Stimulated activated CD8-positive, alpha-beta memory T cell treated with anti-CD3 and anti-CD28 coated beads, Interleukin-15, amount 100 ng/mL, for 4 hours (primary cell): ENCODE data around the gene MRGPRX2.

Source experiments
- DNase-seq, 2 donors: peaks; one replicate each; pipeline ENCODE4 v3.0.0-alpha.2; 2020; ENCODE audit warnings: low read depth in 2 of 2

MRGPRX2 gene

DNA sequence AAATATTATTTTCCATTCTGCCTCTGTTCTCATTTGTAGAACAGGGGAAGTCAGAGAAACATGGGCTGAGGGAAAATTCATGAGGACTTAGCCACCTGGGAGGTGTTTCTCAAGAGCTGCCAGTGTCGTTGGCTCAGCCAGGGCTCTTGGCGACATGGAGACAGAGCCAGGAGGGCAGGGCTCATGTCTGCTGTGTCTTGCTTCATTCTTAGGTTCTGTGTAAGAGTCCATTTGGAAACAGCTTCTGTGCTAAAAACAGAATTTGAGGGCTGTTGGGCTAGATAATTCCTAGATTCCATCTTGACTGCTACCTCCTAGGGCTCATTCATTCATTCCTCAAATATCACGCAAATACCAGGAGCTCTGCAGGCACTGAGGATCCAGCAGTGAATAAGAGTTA lies 15.1 kb upstream of the MRGPRX2 start:
- no peak for DNase-seq

DNA sequence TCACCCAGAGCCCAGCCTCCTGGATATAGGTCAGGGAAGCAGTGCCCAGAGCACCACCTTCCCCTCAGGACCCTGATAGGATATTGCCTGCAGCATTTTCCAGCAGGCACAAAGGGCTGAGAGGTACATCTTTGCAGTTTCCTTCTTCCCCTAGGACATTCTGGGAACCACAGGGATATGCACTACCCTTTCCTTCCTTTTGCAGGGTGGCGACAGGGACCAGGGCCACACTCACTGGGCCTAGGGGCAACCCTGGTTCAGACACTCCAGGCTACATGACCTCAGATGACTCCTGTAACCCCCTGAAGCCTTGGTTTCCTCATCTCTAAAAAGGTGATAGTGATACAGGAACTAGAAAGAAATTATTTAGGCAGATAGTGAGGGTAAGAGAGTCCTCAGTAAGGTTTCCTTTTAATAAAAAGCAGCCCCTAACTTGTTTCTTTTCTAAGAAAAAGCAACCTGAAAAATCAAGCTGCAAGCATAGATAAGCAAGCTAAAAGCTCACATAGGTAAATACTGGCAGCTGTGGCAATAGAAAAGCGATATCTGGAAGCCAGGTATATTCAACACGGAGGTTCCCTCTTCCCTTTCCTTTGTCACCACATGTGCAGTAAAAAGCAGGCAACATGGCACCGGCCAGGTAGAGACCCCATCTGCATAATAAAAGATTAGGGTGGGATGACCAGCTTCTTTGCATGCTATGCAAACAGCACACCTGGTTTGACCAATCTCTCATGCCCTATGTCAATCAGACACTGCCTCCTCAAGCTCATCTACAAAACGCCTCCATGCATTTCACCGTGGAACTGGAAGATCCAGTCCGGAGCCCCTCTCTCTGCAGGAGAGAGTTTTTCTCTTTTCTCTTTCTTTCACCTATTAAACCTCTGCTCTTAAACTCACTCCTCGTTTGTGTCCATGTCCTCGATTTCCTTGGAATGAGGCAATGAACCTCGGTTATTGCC lies 13.2 kb upstream of the MRGPRX2 start:
- no peak for DNase-seq

DNA sequence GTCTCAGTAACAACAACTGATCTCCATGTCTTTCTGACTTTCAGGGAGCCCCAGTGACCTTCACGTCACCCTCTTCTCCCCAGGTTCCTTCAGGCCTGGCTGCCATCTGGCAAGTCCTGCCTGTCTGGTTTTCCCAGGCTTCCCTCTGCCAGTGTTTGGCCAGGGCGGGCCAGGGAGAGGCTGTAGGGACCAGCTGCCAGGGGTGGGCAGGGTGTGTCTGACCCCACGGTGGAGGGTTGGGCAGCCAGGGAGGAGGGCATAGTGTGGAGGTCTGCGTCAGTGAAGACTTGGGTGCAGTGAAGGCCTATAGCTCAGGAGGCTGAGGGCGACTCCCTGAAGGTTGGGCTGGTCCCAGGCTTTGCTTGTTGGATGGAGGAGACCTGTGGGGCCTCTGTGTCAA lies 11.9 kb upstream of the MRGPRX2 start:
- DNase-seq: no peak

DNA sequence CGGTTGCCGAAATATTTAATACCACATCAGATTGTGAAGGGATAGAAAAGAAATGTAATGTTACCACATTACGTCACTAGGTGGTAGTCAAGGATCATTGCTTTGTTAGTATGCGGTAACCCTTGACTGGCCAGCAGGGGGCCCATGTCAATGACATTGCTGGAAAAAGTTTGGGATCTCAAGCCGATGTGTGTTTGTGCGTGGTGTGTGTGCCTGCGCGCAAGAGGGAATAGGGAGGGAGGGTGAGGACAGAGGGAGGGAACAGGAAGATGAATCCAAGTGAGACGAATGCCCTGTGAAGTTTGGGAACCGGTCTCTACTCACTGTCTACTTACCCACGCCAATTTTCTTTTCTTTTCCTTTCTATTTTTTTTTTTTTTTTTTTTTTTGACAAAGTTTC lies 10.7 kb upstream of the MRGPRX2 start:
- DNase-seq: peak in 1 of 2 donors; percentile 6

DNA sequence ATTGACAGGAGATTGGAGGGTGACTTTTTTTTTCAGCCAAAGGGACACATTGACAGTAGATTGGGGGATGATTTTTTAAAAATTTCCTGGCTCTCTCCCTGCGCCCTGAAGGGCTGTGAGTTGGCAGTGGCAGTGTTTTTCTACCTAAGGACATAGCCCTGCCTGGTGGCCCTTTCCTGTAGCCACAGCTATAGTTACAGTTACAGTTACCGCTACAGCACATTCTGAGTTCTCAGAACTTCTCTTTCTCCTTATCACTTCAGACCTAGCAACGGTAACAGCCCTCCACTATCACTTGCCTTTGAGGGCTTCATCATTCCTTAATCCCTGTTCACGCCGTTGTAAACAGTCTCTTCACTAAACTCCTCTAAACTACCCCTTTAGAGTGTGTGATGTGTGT lies 684 bp downstream of the MRGPRX2 start:
- no peak for DNase-seq

DNA sequence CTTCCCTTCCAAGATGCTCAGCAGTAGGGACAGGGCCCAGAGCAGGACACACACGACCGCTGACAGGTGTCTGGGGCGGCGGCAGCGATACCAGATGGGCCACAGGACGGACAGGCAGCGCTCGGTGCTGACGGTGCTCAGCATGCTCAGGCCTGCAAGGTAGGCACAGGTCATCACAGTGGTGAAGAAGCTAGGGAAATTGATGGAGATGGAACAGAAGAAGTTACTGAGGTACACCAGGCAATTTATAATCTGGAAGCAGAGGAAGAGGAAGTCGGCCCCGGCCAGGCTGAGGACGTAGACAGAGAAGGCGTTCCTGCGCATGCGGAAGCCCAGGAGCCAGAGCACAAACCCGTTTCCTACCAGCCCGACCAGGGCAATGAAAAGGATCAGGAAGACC lies 4.6 kb downstream of the MRGPRX2 start:
- no peak for DNase-seq

DNA sequence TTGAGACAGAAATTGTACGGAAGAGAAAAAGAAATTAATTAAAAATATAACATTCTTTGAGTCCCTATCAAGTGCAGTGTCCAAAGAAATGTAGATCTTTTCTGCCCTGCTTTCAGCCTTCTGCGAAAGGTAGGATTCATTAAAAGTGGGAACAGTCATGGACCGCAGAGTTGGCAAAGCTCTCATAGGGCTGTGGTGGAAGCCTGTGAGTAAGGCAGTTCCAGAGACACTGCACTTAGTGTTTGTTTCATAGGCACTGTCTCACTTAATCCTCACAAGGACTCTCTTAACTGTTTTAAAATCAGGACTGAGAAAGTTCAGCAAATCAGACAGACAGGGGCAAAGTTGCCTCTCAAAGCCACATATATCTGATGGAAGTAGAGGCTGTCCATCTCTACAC lies 5.5 kb downstream of the MRGPRX2 start:
- no peak for DNase-seq

DNA sequence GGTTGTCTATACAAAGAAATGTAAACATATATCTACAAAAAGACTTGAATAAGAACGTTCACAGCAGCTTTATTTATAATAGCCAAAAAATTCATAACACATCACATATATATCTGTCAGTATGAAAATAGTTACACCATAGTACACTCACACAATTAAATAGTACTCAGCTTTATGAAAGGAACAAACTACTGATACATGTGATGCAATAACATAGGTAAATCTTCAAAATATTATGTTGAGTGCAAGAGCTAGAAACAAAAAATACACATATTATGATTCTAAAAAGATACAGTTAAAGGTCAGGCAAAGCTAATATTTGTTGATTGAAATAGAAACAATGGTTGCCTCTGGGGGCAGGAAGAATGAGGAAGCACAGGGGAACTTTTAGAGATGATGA lies 6.6 kb downstream of the MRGPRX2 start:
- no peak for DNase-seq

DNA sequence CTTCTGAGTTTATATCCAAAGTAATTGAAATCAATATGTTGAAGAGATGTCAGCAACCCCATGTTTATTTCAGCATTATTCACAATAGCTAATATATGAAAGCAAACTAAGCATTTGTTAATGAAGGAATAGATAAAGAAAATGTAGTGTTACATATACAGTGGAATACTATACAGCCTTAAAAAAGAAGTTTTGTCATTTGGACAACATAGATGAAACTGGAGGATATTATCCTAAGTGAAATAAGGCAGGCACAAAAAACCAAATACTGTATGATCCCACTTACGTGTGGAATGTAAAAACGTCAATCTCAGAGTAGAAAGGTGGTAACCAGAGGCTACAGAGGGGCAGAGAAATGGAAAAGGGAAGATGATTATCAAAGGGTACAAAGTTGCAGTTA lies 10.2 kb downstream of the MRGPRX2 start:
- DNase-seq: no peak

DNA sequence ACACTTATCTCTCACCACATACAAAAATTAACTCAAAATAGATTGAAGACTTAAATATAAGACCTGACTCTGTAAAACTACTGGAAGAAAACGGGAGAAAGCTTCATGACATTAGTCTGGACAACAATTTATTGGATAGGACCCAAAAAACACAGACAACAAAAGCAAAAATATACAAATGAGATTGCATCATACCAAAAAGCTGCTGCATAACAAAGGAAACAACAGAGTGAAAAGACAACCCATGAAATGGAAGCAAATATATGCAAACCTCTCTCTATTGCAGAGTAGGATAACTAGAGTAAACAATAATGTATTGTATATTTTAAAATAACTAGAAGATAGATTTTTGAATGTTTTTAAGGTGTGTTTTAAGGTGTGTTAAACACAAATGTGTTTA lies 11.2 kb downstream of the MRGPRX2 start:
- DNase-seq: no peak

DNA sequence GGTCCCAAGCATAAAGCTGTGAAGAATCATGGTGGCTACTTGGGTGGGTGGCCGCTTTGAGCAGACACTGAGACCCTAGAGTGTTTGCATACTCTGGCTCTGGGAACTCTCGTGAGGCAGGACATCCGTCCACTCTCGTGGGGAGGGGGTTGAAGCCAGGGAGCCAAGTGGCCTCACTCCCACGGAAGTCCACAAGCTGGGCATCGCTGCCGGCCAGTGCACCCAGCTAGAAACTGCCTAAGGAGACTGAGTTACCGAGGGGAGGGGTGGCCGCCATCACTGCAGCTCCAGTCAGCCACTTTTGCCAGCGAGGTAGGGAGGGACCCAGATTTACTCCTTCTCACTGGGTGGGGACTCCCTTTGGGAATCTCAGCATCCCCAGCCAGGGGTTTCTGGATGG lies 20.5 kb downstream of the MRGPRX2 start:
- DNase-seq: no peak

DNA sequence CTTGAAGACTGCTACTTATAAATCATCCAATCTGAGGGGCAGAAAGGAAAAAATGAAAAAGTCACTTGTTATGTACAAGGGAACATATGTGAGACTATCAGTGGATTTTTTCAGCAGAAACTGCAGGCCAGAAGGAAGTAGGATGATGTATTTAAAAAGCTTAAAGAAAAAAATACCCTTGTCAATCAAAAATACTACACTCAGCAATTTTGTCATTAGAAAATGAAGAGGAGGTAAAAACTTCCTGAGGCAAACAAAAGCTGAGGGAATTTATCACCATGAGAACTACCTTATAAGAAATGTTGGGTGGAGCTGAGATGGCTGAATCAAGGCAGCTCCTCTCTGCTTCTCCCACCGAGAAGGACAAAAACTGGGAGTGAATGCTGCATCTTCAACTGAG lies 21.1 kb downstream of the MRGPRX2 start:
- no peak for DNase-seq

DNA sequence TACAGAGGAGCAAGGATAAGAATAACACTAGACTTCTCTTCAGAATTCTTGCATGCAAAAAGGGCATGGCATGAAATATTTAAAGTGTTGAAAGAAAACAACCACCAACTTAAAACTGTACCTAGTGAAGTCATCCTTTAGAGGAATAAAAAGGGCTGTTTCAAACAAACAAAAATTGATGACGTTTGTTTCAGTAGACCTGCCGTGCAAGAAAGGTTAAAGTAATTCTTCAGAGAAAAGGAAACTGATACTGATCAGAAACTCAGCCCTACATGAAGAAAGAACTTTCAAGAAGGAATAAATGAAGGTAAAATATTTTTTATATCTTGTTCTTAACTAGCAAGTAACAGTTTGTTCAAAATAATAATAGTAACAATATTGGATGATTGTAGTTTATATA lies 27.5 kb downstream of the MRGPRX2 start:
- no peak for DNase-seq

DNA sequence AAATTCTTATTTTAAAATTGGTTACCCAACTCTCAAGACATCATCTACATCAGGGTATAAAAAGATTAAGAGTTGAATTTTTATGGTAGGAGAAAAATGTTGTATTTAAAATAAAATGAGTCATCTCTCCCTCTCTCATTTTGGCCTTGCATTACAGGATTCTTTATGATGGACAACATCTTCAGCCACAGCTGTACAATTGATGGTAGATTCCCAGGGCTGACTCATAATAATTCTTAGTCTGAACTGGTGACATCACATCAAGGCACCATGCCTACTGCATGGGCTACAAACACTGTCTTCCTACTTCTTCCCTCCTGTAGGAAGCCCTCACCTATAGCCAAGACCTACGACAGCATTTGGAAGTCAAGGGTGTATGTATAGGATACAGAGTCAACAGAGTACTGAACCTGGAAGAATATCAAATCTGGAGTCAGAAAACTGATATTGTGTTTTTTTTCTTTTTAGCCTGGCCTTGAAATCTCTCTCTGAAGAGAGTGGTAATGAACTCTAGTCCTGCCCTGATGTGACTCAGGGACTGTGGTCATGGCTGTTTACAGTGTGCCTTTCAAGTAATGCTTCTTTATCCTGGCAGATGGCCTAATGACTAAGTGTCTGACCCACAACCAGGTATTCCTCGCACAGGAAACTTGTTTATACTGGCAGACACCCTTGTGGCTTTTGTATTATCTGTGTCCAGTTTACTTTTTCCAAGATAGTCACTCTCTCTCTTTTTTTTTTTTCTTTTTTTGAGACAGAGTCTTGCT lies 32.5 kb downstream of the MRGPRX2 start:
- DNase-seq: no peak

DNA sequence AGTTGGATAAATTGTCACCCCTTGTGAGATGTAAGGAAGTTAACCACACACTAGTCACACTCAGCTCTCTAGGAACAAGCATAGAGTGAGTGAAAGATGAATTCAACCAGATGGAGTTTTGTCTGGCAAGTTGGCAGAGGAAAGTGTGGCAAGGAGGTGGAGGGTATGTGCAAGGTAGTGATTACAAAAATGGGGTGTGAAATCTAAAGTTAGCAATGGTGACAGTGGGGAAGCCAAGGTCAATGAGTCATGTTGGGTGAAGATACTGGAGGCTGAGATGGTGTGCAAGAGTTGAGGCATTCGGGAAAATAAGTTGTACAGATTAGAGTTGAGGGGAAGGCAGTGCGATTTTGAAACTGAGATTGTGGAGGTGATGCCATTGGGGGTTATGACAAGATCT lies 33.7 kb downstream of the MRGPRX2 start:
- DNase-seq: no peak

DNA sequence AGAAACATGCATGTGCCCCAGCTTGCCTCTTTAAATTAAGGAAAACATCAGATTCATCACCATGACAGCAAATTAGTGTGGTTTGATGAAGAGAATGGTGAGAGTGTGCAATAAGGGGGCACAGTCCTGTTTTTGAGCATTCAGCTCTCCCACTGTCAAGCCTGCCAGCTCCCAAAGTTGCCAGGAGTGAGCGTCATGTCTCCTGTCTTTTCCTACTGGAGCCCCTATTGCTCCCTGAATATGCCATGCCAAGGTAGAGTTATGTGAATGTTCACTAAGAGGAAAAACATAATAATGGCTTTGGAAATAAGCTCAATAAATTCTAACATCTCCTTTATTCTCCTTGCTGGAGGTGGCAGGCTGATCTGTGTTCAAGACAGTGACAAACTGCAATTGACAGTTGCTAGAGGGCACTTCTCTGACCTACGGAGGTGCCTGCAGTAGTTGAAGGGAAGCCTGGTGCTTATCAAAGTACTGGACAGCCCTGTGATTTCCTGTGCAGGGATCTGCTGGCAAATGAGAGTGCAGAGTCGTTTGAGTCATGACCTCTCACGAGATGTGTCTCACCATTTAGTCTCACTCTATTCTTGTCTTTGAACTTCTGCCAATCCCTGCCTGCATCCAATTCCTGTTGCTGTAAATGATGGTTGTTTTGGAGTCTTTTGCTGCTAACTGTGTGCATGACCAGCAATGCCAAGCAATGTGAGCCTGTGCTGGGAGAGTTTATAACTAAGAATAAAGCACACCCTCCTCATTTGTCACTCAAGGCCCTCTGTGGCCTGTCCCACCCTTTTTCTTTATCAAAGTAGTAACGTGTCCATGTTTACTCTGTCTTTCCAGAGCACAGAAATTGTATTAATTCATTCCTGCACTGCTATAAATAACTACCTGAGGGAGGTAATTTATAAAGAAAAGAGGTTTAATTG lies 34.8 kb downstream of the MRGPRX2 start:
- DNase-seq: no peak

DNA sequence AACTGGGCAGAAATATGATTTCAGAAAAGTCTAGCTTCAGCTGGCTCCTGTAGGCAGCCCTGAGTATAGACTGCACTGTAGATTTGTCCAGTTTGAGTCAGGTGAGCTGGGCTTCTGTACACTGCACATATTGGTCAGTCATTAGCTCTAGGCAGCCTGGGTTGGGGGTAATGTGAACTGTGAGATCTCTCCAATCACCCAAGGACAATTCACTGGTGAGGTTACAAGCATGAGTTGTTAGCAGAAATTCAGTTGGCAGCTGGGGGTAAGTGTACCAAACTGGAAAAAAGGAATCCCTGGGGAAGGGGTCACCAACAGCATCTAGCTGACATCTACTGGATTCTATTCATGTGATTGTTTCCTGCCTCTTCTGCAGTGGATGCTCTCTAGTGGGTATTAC lies 39.7 kb downstream of the MRGPRX2 start:
- DNase-seq: no peak

DNA sequence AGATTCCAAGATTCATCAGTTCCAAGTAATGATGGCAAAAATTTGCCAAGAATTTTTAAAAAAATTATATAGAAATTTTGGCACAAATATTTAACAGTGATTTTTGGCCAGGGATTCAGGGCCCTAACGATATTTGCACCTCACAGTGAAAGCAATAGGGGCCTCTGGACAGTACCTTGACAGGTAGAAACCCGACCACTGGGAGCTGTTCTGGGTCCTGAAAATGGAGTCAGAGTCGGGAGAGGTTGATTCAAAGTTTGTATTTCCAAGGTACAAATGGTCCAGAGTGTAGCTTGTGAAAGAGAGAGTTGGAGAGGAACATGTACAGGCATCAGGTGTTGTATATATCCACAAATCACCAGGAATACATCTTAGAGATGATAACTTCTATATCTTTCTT lies 41.6 kb downstream of the MRGPRX2 start:
- no peak for DNase-seq

DNA sequence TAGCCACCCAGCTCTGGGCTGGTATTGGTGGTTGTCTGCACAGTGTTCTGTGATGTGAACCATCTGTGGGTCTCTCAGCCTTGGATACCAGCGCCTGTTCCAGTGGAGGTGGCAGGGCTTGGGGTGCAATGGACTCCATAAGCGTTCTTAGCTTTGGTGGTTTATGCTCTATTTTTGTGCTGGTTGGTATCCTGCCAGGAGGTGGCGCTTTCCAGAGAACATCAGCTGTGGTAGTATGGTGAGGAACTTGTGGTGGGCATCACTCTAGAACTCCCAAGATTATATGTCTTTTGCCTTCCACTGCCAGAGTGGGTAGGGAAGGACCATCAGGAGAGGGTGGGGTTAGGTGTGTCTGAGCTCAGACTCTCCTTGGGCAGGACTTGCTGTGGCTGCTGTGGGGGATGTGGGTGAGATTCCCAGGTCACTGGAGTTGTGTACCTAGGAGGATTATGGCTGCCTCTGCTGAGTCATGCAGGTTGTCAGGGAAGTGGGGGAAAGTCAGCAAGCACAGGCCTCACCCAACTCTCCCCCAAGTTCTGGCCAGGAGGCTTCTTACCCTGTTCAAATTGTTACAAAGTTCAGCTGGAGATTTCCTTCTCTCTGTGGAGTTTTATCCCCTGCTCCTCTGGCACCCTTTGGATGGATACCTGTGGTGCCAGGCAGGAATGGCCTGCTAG lies 47.2 kb downstream of the MRGPRX2 start:
- DNase-seq: no peak

DNA sequence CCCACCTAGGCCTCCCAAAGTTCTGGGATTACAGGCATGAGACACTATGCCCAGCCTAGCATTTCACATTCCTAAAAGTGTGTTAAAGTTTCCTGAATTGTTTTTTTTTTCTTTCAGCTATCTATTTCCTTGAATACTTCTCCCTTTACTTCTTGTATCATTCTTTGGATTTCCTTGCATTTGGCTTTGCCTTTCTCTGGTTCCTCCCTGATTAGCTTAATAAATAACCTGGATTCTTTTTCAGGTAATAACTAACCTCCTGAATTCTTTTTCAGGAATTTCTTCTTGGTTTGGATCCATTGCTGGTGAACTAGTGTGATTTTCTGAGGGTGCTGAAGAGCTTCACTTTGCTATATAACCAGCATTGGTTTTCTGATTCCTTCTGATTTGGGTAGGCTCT lies 47.9 kb downstream of the MRGPRX2 start:
- no peak for DNase-seq
